K562 (cell line): ENCODE results near the gene PPP4R4. TPM values are rescaled to one million over a fixed set of nuclear protein-coding genes. Genes with fewer than 3 reads are reported as not detected.
A peak's percentile ranks its signal among the peaks of the same experiment; 100 is the strongest.

Experiments used
- ATAC-seq: fragments of 200-7000 bp; cut with Tn5 transposase; 3 replicates; pipeline ENCODE4 v1.9.1; 2020; ENCODE audit warnings: moderate library complexity
- BruUV-seq: library from RNA; stranded (reverse); fragments of 400-500 nt; replicated peaks from 2 replicates; lab custom pipeline; 2021; lab: Mats Ljungman, UMichigan
- CTCF ChIA-PET: fragments of 300-600 bp; formaldehyde crosslinking; extraction: SDS; loops from one replicate; lab custom pipeline; 2021; ENCODE audit warnings: low intra/inter-chr PET ratio; lab: Yijun Ruan, JAX
- POLR2A ChIA-PET: fragments of 300-600, 350-650 bp; sonication (Branson Sonifier 250); formaldehyde crosslinking; extraction: SDS; loops from one replicate; lab custom pipeline; 2021; ENCODE audit warnings: antibody characterized with exemption, inconsistent platforms; lab: Yijun Ruan, JAX
- DNase-seq, 4 experiments: peaks; one replicate each; pipeline versions ENCODE4 v3.0.0 to v3.0.0-alpha.2; 2011 to 2018; ENCODE audit warnings: low spot score in 3 of 4, mixed read lengths in 3 of 4; ENCODE audit errors: extremely low read depth in 1 of 4
- FAIRE-seq: peaks from 2 replicates; lab custom pipeline; 2011; peaks lifted over from hg19 to GRCh38; lab: Jason Lieb, UNC
- H2AFZ ChIP-seq: 2 replicates; pipeline ENCODE4 v1.6.0; 2011; ENCODE audit warnings: low read depth, low read length, control low read depth, inconsistent platforms
- H3K27ac ChIP-seq: fragments of 200-600 bp; 3 replicates; pipeline ENCODE4 v1.8.0; 2011; ENCODE audit warnings: low read depth, mild to moderate bottlenecking, control low read depth, inconsistent platforms, low read length, moderate library complexity, mixed read lengths; ENCODE audit errors: extremely low read depth
- H3K27me3 ChIP-seq, 2 experiments: fragments of 300-600 bp in 1 of 2; 2 replicates in 1 of 2; 3 replicates in 1 of 2; pipeline versions ENCODE4 v1.6.0 to v1.8.0; 2011; ENCODE audit warnings: inconsistent platforms in 2 of 2, low read length in 2 of 2, mild to moderate bottlenecking in 1 of 2, mixed read lengths in 1 of 2, moderate library complexity in 1 of 2; ENCODE audit not compliant: control insufficient read depth in 2 of 2, insufficient read depth in 2 of 2
- H3K36me3 ChIP-seq: fragments of 300-600 bp; 3 replicates; pipeline ENCODE4 v1.8.0; 2011; ENCODE audit warnings: mild to moderate bottlenecking, low read length, inconsistent platforms; ENCODE audit not compliant: control insufficient read depth, insufficient read depth
- H3K4me1 ChIP-seq, 2 experiments: fragments of 200-600 bp in 1 of 2; replicated peaks in 1 of 2; 2 replicates in 1 of 2; 3 replicates in 1 of 2; pipeline versions ENCODE4 v1.5.1 to v1.8.0; 2011; ENCODE audit warnings: inconsistent platforms in 2 of 2, low read length in 2 of 2, mild to moderate bottlenecking in 1 of 2, mixed read lengths in 1 of 2, moderate library complexity in 1 of 2; ENCODE audit not compliant: control insufficient read depth in 2 of 2, insufficient read depth in 2 of 2
- H3K4me2 ChIP-seq: 2 replicates; pipeline ENCODE4 v1.6.1; 2011; ENCODE audit warnings: low read length, control low read depth, inconsistent platforms, mixed read lengths; ENCODE audit not compliant: insufficient read depth
- H3K4me3 ChIP-seq: fragments of 200-600 bp; sonication (generic), shearing (Covaris generic); 2 replicates; pipeline ENCODE4 v1.5.1; 2016; ENCODE audit warnings: control low read depth, inconsistent platforms
- H3K79me2 ChIP-seq: fragments of 200-600 bp; 3 replicates; pipeline ENCODE4 v1.8.0; 2011; ENCODE audit warnings: low read length, inconsistent platforms; ENCODE audit not compliant: control insufficient read depth, insufficient read depth
- H3K9ac ChIP-seq, 2 experiments: 2 replicates each; pipeline versions ENCODE4 v1.6.0 to v1.6.1; 2011; ENCODE audit warnings: low read depth in 2 of 2, low read length in 2 of 2, control low read depth in 1 of 2, inconsistent platforms in 1 of 2, mild to moderate bottlenecking in 1 of 2, mixed read lengths in 1 of 2; ENCODE audit not compliant: insufficient read depth in 1 of 2
- H3K9me1 ChIP-seq: one replicate; pipeline ENCODE4 v1.6.0; 2011; ENCODE audit warnings: inconsistent platforms, mild to moderate bottlenecking, low read length, moderate library complexity; ENCODE audit not compliant: control insufficient read depth, insufficient read depth
- H3K9me3 ChIP-seq: replicated peaks from 2 replicates; pipeline ENCODE4 v1.5.1; 2011; ENCODE audit warnings: low read depth, low read length, inconsistent platforms; ENCODE audit not compliant: control insufficient read depth, insufficient read depth
- H4K20me1 ChIP-seq: replicated peaks from 2 replicates; pipeline ENCODE4 v1.6.1; 2011; ENCODE audit warnings: low read length, inconsistent platforms, mixed read lengths; ENCODE audit not compliant: control insufficient read depth, insufficient read depth
- C11orf30 ChIP-seq: fragments of 450-650 bp; IDR thresholded peaks from 2 replicates; pipeline ENCODE4 v1.6.1; 2016; ENCODE audit warnings: low read depth, mild to moderate bottlenecking
- MAFG ChIP-seq: fragments of 450-650 bp; conservative IDR thresholded peaks from 2 replicates; pipeline ENCODE4 v1.6.1; 2016; ENCODE audit warnings: missing genetic modification characterization, missing compliant biosample characterization
- NFE2 ChIP-seq: IDR thresholded peaks from 2 replicates; pipeline ENCODE4 v1.6.1; 2014; ENCODE audit warnings: antibody characterized with exemption, low read depth
- RB1 ChIP-seq: fragments of 450-650 bp; IDR thresholded peaks from 2 replicates; pipeline ENCODE4 v1.6.1; 2017; ENCODE audit warnings: low read depth, mild to moderate bottlenecking
- ZNF263 ChIP-seq: sonication (generic); formaldehyde crosslinking; IDR thresholded peaks from 2 replicates; pipeline ENCODE4 v1.8.0; 2022; ENCODE audit warnings: mild to moderate bottlenecking, missing genetic modification reagents, borderline replicate concordance
- ZNF311 ChIP-seq: fragments of 250-450 bp; sonication (Bioruptor Pico); IDR thresholded peaks from 2 replicates; pipeline ENCODE4 v1.4.0; 2020; ENCODE audit warnings: mild to moderate bottlenecking, moderate library complexity
- ZNF316 ChIP-seq: fragments of 450-650 bp; IDR thresholded peaks from 2 replicates; pipeline ENCODE4 v1.6.1; 2016
- WGBS: fragments of 100-300 bp; shearing (Covaris generic); methylation state at CpG from one replicate; pipeline ENCODE4 v1.1.6; 2016; ENCODE audit warnings: low coverage, mixed read lengths; ENCODE audit not compliant: insufficient coverage; ENCODE audit errors: missing lambda C conversion rate; 5-methylcytosine and 5-hydroxymethylcytosine counted together
- in situ Hi-C: fragments of 300-500 bp; cut with MboI; formaldehyde crosslinking; loops from 4 replicates; pipeline ENCODE4 v1.15.0; 2018; ENCODE audit warnings: inconsistent platforms, mixed read lengths
- intact Hi-C: fragments of 100-400 bp; cut with micrococcal nuclease; formaldehyde crosslinking; loops from 2 replicates; pipeline ENCODE4 v1.14.2; 2022
- polyA plus RNA-seq, 8 experiments: library from polyadenylated mRNA; depleted of rRNA in 4 of 8; stranded (reverse) in 5 of 8; unstranded in 3 of 8; fragments of >200 nt; fragmentation: Nextera tagmentation in 2 of 8; fragmentation: Illumina TruSeq in 1 of 8; extraction: Ambion mirVana in 2 of 8; extraction: Trizol in 1 of 8; gene quantifications; 2 replicates each; pipeline versions ENCODE4 v1.2.1 to v1.2.3, GENCODE V29; 2011 to 2014; ENCODE audit warnings: inconsistent platforms in 1 of 8, missing spikeins in 1 of 8
- total RNA-seq, 7 experiments: library from RNA; depleted of rRNA in 6 of 7; stranded (reverse); fragments of >200 nt in 6 of 7; fragmentation: Illumina TruSeq in 2 of 7; extraction: Trizol in 2 of 7; gene quantifications; 2 replicates each; pipeline versions ENCODE4 v1.2.1 to v1.2.3, GENCODE V29; 2011 to 2021; ENCODE audit warnings: low replicate concordance in 1 of 7
- TF ChIP-seq, protein P1 (sequence below): sonication (generic); formaldehyde crosslinking; IDR thresholded peaks from 2 replicates; pipeline ENCODE4 v1.8.1; 2023; ENCODE audit warnings: mild to moderate bottlenecking, missing genetic modification reagents
- TF ChIP-seq, protein P2 (sequence below): sonication (generic); formaldehyde crosslinking; IDR thresholded peaks from 2 replicates; pipeline ENCODE4 v1.9.0; 2022; ENCODE audit warnings: mild to moderate bottlenecking, missing genetic modification reagents
- TF ChIP-seq, protein P3 (sequence below), 2 experiments: fragments of 250-450 bp in 1 of 2; fragments of 450-650 bp in 1 of 2; sonication (Bioruptor Pico) in 1 of 2; IDR thresholded peaks; 2 replicates each; pipeline versions ENCODE4 v1.6.1 to v1.8.0; 2016 to 2021; ENCODE audit warnings: mild to moderate bottlenecking in 2 of 2, moderate library complexity in 2 of 2, missing compliant biosample characterization in 1 of 2, missing genetic modification characterization in 1 of 2
- TF ChIP-seq, protein P4 (sequence below), 3 experiments: fragments of 200-800 bp in 1 of 3; sonication (Bioruptor generic) in 1 of 3; sonication (generic) in 1 of 3; formaldehyde crosslinking in 1 of 3; IDR thresholded peaks; 2 replicates each; pipeline versions ENCODE4 v1.6.1 to v1.8.0; 2016 to 2022; ENCODE audit warnings: mild to moderate bottlenecking in 2 of 3, missing compliant biosample characterization in 2 of 3, missing genetic modification characterization in 2 of 3, missing genetic modification reagents in 1 of 3

Gene PPP4R4
- total and polyA plus RNA-seq, 9 of the 15 experiments (the other 6 are each of a cell fraction or from before 2014, with no cell fraction given) = 0.11 to 0.26 TPM; not detected in 7

DNA sequence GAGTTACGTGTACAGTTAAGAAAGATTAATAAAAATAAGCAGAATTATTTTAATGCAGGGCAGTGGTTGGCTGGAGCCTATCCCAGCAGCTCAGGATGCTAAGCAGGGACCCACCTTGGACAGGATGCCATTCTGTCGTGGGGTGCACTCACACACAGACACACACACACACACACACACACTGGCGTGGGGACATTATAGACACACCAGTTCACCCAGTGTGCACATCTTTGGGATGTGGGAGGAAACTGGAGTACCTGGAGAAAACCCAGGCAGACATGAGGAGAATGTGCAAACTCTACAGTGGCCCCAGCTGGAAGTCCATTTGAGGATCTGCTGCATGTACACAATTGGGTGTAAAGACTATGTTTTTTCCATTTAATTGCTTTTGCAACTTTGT is 31.9 kb upstream of the PPP4R4 start (continued):
- TF ChIP-seq, protein P1, sequence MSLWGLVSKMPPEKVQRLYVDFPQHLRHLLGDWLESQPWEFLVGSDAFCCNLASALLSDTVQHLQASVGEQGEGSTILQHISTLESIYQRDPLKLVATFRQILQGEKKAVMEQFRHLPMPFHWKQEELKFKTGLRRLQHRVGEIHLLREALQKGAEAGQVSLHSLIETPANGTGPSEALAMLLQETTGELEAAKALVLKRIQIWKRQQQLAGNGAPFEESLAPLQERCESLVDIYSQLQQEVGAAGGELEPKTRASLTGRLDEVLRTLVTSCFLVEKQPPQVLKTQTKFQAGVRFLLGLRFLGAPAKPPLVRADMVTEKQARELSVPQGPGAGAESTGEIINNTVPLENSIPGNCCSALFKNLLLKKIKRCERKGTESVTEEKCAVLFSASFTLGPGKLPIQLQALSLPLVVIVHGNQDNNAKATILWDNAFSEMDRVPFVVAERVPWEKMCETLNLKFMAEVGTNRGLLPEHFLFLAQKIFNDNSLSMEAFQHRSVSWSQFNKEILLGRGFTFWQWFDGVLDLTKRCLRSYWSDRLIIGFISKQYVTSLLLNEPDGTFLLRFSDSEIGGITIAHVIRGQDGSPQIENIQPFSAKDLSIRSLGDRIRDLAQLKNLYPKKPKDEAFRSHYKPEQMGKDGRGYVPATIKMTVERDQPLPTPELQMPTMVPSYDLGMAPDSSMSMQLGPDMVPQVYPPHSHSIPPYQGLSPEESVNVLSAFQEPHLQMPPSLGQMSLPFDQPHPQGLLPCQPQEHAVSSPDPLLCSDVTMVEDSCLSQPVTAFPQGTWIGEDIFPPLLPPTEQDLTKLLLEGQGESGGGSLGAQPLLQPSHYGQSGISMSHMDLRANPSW (CRISPR knock-in tag) = no peak
- TF ChIP-seq NFE2 (no peak), ZNF311 (CRISPR knock-in tag) (no peak), RB1 (no peak), ZNF263 (CRISPR knock-in tag) (no peak)
- TF ChIP-seq, protein P2, sequence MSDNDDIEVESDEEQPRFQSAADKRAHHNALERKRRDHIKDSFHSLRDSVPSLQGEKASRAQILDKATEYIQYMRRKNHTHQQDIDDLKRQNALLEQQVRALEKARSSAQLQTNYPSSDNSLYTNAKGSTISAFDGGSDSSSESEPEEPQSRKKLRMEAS = no peak

DNA sequence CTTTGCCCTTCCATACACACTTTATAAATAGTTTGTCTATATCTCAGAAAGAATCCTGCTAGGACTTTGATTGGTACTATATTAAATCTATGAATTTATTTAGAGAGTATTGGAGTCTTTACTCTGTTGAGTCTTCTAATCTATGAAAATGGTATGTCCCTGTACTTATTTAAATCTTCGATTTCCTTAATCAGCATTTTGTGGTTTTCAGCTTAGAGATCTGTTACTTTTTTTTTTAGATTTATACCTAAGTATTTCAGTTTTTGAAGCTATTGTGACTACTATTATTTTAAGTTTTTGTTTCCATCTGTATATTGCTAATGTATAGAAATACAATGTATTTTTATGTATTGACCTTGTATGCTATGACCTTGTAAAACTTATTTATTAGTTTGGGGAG is 31.3 kb upstream of the PPP4R4 start:
- CTCF ChIA-PET = interaction anchor here (0.6 to 1.3 kb wide), 2 partner anchors 190 to 203 kb away, joined by 3 read pairs; no protein-coding TSS in a partner anchor

More for the DNA sequence above, 31.3 kb upstream of the PPP4R4 start:
- no peaks in the 10 kb centered on the region for H3K9me1 ChIP-seq
- POLR2A ChIA-PET = interaction anchor here (0.6 kb wide), 3 partner anchors 11 to 408 kb away, joined by 3 to 4 read pairs (median 3); no protein-coding TSS in a partner anchor
- H3K9me3 ChIP-seq = no peaks in the 10 kb centered on the region
- no TSS peak for BruUV-seq
- TF ChIP-seq, protein P3, sequence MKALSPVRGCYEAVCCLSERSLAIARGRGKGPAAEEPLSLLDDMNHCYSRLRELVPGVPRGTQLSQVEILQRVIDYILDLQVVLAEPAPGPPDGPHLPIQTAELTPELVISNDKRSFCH (CRISPR knock-in tag; IDR thresholded peaks at IDR 0.05) = no peak
- TF ChIP-seq, protein P3 (tag; IDR thresholded peaks at IDR 0.05) = no peak
- TF ChIP-seq C11orf30 (peak; percentile 61; the same call in 1 of the 2 replicates), ZNF316 (peak; percentile 80), MAFG (tag) (peak; percentile 25; the same call in 1 of the 2 replicates)
- TF ChIP-seq, protein P4, sequence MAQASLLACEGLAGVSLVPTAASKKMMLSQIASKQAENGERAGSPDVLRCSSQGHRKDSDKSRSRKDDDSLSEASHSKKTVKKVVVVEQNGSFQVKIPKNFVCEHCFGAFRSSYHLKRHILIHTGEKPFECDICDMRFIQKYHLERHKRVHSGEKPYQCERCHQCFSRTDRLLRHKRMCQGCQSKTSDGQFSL (CRISPR knock-in tag; IDR thresholded peaks at IDR 0.05) = no peak
- TF ChIP-seq, protein P4 (tag; IDR thresholded peaks at IDR 0.05) = no peak
- TF ChIP-seq, all 486 proteins: peak for 3
- Histone ChIP-seq H3K4me3 (no peak overlapping the region), H3K36me3 (no peaks in the 10 kb centered on the region), H2AFZ (no peak overlapping the region), H3K27me3 (peaks cover 0 to 15% of the 10 kb centered on the region in 2 experiments; a peak in 2 of 5 replicates), H3K4me2 (no peak overlapping the region), H4K20me1 (no peaks in the 10 kb centered on the region), H3K27ac (no peak overlapping the region), H3K4me1 (no peaks in the 10 kb centered on the region), H3K9ac (no peak overlapping the region), H3K79me2 (no peaks in the 10 kb centered on the region)
- ATAC-seq = no peak
- 23% methylated on average over 1 of the region's 1 CpG for WGBS
- FAIRE-seq = no peak
- intact Hi-C loops = no loop called here
- no peak for DNase-seq
- in situ Hi-C loops = no loop called here
